C4-2B (cell line): ENCODE data around the gene MED29.

Experiments used
- ZFX ChIP-seq: fragments of 450-650 bp; IDR thresholded peaks from 2 replicates; pipeline ENCODE4 v1.6.1; 2017
- TF ChIP-seq, protein P1 (sequence below): fragments of 450-650 bp; conservative IDR thresholded peaks from 2 replicates; pipeline ENCODE4 v1.5.1; 2017; ENCODE audit warnings: mild to moderate bottlenecking

DNA sequence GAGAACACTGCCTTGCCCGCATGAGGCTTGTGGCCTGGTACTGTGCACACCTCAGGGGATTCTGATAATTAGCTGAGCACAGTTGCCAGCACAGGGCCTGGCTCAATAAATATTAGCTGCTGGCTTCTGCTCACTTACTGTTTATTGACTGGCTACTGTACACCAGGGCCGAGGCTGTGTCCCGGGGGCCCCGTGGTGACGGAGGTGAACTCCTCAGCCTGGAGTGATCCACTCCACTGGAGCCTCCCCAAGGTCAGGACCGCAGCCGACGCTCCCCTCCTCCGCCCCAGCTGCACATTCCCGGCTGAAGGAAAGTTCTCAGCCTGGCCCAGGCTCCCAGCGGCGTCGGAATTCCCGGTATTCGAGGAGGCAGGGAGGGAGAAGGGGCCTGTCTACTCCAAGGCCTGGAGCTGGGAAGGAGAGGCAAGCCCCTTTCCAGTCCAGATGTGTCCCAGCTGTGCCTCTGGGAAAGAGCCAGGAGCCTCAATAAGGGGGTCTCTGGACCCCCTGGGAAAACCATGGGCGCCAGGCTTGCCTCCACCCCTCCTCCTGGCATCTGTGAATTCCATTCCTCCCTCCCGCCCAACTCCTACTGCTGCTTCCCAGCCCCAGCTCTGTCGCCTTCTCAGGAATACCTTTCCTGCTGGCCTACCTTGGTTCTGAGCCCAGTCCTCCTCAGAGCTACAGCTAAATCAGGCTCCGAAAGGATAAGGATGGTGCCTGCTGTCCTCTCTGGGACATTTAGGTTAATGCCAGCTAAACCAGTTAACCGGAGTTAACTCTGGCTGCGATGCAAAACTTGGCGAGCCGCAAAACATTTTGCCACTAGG, 37.3 kb downstream of the MED29 start:
- TF ChIP-seq, protein P1, sequence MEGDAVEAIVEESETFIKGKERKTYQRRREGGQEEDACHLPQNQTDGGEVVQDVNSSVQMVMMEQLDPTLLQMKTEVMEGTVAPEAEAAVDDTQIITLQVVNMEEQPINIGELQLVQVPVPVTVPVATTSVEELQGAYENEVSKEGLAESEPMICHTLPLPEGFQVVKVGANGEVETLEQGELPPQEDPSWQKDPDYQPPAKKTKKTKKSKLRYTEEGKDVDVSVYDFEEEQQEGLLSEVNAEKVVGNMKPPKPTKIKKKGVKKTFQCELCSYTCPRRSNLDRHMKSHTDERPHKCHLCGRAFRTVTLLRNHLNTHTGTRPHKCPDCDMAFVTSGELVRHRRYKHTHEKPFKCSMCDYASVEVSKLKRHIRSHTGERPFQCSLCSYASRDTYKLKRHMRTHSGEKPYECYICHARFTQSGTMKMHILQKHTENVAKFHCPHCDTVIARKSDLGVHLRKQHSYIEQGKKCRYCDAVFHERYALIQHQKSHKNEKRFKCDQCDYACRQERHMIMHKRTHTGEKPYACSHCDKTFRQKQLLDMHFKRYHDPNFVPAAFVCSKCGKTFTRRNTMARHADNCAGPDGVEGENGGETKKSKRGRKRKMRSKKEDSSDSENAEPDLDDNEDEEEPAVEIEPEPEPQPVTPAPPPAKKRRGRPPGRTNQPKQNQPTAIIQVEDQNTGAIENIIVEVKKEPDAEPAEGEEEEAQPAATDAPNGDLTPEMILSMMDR = no peak
- TF ChIP-seq ZFX = no peak
